K562 (cell line): ENCODE results near the gene CBFA2T3. TPM values are rescaled to one million over a fixed set of nuclear protein-coding genes. Genes with fewer than 3 reads are reported as not detected.

Experiments
- ADNP ChIP-seq: fragments of 200-800 bp; sonication (Bioruptor generic); IDR thresholded peaks from 2 replicates; pipeline ENCODE4 v1.6.1; 2016; ENCODE audit warnings: missing genetic modification characterization, missing compliant biosample characterization
- BCOR ChIP-seq: fragments of 450-650 bp; IDR thresholded peaks from 2 replicates; pipeline ENCODE4 v1.6.1; 2016
- BDP1 ChIP-seq: IDR thresholded peaks from 3 replicates; pipeline ENCODE4 v1.6.1; 2011; ENCODE audit not compliant: insufficient read length, insufficient read depth
- ESRRA ChIP-seq: fragments of 450-650 bp; IDR thresholded peaks from 2 replicates; pipeline ENCODE4 v1.6.1; 2014; ENCODE audit warnings: low read depth, mild to moderate bottlenecking, moderate library complexity, borderline replicate concordance
- KHSRP ChIP-seq: fragments of 450-650 bp; IDR thresholded peaks from 2 replicates; pipeline ENCODE4 v1.6.1; 2017
- MAZ ChIP-seq, 2 experiments: fragments of 450-650 bp in 1 of 2; sonication (generic) in 1 of 2; formaldehyde crosslinking; IDR thresholded peaks in 1 of 2; conservative IDR thresholded peaks in 1 of 2; 2 replicates each; pipeline versions ENCODE4 v1.4.0 to v1.5.0; 2020; ENCODE audit warnings: mild to moderate bottlenecking in 1 of 2, missing genetic modification reagents in 1 of 2
- PHF8 ChIP-seq: fragments of 200-600 bp; sonication (generic); IDR thresholded peaks from 2 replicates; pipeline ENCODE4 v1.6.1; 2012; ENCODE audit warnings: mixed run types, mild to moderate bottlenecking, inconsistent platforms, low read length, moderate library complexity, borderline replicate concordance
- RBBP5 ChIP-seq: fragments of 200-600 bp; sonication (generic); IDR thresholded peaks from 2 replicates; pipeline ENCODE4 v1.6.1; 2012; ENCODE audit warnings: borderline replicate concordance, mild to moderate bottlenecking, low read length, control low read depth, inconsistent platforms; ENCODE audit not compliant: insufficient read depth, poor library complexity, severe bottlenecking
- SMARCC2 ChIP-seq: fragments of 450-650 bp; IDR thresholded peaks from 2 replicates; pipeline ENCODE4 v1.6.1; 2017; ENCODE audit warnings: antibody characterized with exemption, moderate library complexity, mild to moderate bottlenecking, low read depth
- TAF9B ChIP-seq: fragments of 450-650 bp; IDR thresholded peaks from 2 replicates; pipeline ENCODE4 v1.6.1; 2018; ENCODE audit warnings: mild to moderate bottlenecking; ENCODE audit not compliant: partially characterized antibody
- ZFP1 ChIP-seq: fragments of 450-650 bp; formaldehyde crosslinking; IDR thresholded peaks from 2 replicates; pipeline ENCODE4 v1.4.0; 2020; ENCODE audit warnings: mild to moderate bottlenecking, mixed read lengths
- ZNF212 ChIP-seq: fragments of 450-650 bp; formaldehyde crosslinking; IDR thresholded peaks from 2 replicates; pipeline ENCODE4 v1.4.0; 2020; ENCODE audit warnings: mild to moderate bottlenecking
- ZNF263 ChIP-seq: sonication (generic); formaldehyde crosslinking; IDR thresholded peaks from 2 replicates; pipeline ENCODE4 v1.8.0; 2022; ENCODE audit warnings: mild to moderate bottlenecking, missing genetic modification reagents, borderline replicate concordance
- ZNF282 ChIP-seq: sonication (generic); formaldehyde crosslinking; IDR thresholded peaks from 2 replicates; pipeline ENCODE4 v1.8.1; 2023; ENCODE audit warnings: missing genetic modification reagents
- ZNF57 ChIP-seq: fragments of 450-650 bp; formaldehyde crosslinking; IDR thresholded peaks from 2 replicates; pipeline ENCODE4 v1.4.0; 2020; ENCODE audit warnings: mild to moderate bottlenecking, moderate library complexity
- polyA plus RNA-seq, 8 experiments: library from polyadenylated mRNA; depleted of rRNA in 4 of 8; stranded (reverse) in 5 of 8; unstranded in 3 of 8; fragments of >200 nt; fragmentation: Nextera tagmentation in 2 of 8; fragmentation: Illumina TruSeq in 1 of 8; extraction: Ambion mirVana in 2 of 8; extraction: Trizol in 1 of 8; gene quantifications; 2 replicates each; pipeline versions ENCODE4 v1.2.1 to v1.2.3, GENCODE V29; 2011 to 2014; ENCODE audit warnings: inconsistent platforms in 1 of 8, missing spikeins in 1 of 8
- total RNA-seq, 7 experiments: library from RNA; depleted of rRNA in 6 of 7; stranded (reverse); fragments of >200 nt in 6 of 7; fragmentation: Illumina TruSeq in 2 of 7; extraction: Trizol in 2 of 7; gene quantifications; 2 replicates each; pipeline versions ENCODE4 v1.2.1 to v1.2.3, GENCODE V29; 2011 to 2021; ENCODE audit warnings: low replicate concordance in 1 of 7
- TF ChIP-seq, protein P1 (sequence below): fragments of 250-450 bp; sonication (Bioruptor Pico); IDR thresholded peaks from 2 replicates; pipeline ENCODE4 v1.8.0; 2022; ENCODE audit warnings: moderate library complexity, mild to moderate bottlenecking, inconsistent platforms
- TF ChIP-seq, protein P2 (sequence below): fragments of 450-650 bp; IDR thresholded peaks from 2 replicates; pipeline ENCODE4 v1.6.1; 2016
- TF ChIP-seq, protein P3 (sequence below): sonication (generic); formaldehyde crosslinking; IDR thresholded peaks from 2 replicates; pipeline ENCODE4 v1.8.1; 2022; ENCODE audit warnings: missing genetic modification reagents
- TF ChIP-seq, protein P4 (sequence below): fragments of 200-800 bp; sonication (Bioruptor generic); IDR thresholded peaks from 2 replicates; pipeline ENCODE4 v1.6.1; 2016; ENCODE audit warnings: missing genetic modification characterization, missing compliant biosample characterization

CBFA2T3 gene
- total and polyA plus RNA-seq, 9 of the 15 experiments (the other 6 are each of a cell fraction or from before 2014, with no cell fraction given), result 2.3 to 145 (median 6.7) TPM

DNA sequence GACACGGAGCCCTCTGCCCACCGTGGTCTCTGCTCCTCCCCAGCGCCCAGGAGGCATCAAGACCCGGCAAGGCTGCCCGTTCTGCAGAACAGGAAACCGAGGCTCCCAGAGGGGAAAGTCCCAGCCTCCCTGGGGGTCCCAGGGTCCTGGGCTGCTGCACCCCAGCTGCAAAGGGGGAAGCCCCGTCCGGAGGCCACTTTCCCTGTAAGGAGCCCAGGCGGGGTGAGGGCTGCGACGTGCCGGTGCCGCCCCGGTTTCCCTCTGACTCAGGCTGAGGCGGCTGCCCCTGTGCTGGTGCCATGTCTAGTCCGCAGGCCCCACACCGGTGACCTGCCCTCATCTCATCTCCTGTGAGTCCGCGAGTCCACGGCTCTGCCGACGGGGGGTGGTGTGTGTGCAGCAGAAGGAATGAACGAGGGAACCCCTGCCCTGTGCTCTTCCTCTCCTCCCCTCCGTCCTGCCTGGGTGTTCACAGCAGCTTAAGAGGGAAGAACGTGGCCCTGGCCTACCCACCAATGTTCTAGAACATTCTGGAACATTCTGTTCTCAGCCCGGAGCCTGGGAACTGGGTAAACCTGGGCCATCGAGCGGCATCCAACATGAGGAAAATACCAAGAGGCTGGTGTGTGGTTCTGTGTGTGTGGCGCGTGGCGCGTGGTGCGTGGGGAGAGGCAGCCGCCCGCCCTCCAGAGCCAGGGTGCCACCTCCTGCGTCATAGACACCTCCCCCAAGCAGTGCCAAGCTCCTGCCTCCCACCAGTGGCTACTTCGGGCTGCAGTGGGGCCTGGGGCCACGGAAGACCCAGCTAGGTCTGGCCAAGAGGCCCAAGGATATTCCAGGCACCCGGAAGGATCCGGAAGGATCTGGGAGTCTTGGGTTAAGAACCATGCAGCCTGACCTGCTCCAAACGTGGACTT lies 7.0 kb upstream of the CBFA2T3 start (continued):
- no peak for TF ChIP-seq ZNF212 (CRISPR knock-in tag)
- 0 out of 2 replicates have a peak, but pooled peaks have one; percentile 45 for TF ChIP-seq ADNP
- no peak for TF ChIP-seq ZNF263 (CRISPR knock-in tag)
- peak in 1 of 2 experiments; percentile 51; a peak in 1 of 4 replicates for TF ChIP-seq MAZ (CRISPR knock-in tag; conservative IDR thresholded peaks at IDR 0.05 in 1 of 2, IDR thresholded peaks at IDR 0.05 in 1 of 2)
- TF ChIP-seq, protein P1, sequence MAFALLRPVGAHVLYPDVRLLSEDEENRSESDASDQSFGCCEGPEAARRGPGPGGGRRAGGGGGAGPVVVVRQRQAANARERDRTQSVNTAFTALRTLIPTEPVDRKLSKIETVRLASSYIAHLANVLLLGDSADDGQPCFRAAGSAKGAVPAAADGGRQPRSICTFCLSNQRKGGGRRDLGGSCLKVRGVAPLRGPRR (CRISPR knock-in tag), result 0 out of 2 replicates have a peak, but pooled peaks have one; percentile 84
- TF ChIP-seq BDP1, result no peak
- TF ChIP-seq BCOR, result no peak
- TF ChIP-seq ESRRA, result no peak
- 0 out of 2 replicates have a peak, but pooled peaks have one; percentile 40 for TF ChIP-seq ZFP1 (CRISPR knock-in tag)
- TF ChIP-seq TAF9B, result no peak
- TF ChIP-seq, protein P2, sequence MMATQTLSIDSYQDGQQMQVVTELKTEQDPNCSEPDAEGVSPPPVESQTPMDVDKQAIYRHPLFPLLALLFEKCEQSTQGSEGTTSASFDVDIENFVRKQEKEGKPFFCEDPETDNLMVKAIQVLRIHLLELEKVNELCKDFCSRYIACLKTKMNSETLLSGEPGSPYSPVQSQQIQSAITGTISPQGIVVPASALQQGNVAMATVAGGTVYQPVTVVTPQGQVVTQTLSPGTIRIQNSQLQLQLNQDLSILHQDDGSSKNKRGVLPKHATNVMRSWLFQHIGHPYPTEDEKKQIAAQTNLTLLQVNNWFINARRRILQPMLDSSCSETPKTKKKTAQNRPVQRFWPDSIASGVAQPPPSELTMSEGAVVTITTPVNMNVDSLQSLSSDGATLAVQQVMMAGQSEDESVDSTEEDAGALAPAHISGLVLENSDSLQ, result no peak
- TF ChIP-seq, protein P3, sequence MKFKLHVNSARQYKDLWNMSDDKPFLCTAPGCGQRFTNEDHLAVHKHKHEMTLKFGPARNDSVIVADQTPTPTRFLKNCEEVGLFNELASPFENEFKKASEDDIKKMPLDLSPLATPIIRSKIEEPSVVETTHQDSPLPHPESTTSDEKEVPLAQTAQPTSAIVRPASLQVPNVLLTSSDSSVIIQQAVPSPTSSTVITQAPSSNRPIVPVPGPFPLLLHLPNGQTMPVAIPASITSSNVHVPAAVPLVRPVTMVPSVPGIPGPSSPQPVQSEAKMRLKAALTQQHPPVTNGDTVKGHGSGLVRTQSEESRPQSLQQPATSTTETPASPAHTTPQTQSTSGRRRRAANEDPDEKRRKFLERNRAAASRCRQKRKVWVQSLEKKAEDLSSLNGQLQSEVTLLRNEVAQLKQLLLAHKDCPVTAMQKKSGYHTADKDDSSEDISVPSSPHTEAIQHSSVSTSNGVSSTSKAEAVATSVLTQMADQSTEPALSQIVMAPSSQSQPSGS (CRISPR knock-in tag), result no peak
- no peak for TF ChIP-seq ZNF282 (CRISPR knock-in tag)
- no peak for TF ChIP-seq ZNF57
- no peak for TF ChIP-seq RBBP5
- no peak for TF ChIP-seq KHSRP
- TF ChIP-seq, protein P4, sequence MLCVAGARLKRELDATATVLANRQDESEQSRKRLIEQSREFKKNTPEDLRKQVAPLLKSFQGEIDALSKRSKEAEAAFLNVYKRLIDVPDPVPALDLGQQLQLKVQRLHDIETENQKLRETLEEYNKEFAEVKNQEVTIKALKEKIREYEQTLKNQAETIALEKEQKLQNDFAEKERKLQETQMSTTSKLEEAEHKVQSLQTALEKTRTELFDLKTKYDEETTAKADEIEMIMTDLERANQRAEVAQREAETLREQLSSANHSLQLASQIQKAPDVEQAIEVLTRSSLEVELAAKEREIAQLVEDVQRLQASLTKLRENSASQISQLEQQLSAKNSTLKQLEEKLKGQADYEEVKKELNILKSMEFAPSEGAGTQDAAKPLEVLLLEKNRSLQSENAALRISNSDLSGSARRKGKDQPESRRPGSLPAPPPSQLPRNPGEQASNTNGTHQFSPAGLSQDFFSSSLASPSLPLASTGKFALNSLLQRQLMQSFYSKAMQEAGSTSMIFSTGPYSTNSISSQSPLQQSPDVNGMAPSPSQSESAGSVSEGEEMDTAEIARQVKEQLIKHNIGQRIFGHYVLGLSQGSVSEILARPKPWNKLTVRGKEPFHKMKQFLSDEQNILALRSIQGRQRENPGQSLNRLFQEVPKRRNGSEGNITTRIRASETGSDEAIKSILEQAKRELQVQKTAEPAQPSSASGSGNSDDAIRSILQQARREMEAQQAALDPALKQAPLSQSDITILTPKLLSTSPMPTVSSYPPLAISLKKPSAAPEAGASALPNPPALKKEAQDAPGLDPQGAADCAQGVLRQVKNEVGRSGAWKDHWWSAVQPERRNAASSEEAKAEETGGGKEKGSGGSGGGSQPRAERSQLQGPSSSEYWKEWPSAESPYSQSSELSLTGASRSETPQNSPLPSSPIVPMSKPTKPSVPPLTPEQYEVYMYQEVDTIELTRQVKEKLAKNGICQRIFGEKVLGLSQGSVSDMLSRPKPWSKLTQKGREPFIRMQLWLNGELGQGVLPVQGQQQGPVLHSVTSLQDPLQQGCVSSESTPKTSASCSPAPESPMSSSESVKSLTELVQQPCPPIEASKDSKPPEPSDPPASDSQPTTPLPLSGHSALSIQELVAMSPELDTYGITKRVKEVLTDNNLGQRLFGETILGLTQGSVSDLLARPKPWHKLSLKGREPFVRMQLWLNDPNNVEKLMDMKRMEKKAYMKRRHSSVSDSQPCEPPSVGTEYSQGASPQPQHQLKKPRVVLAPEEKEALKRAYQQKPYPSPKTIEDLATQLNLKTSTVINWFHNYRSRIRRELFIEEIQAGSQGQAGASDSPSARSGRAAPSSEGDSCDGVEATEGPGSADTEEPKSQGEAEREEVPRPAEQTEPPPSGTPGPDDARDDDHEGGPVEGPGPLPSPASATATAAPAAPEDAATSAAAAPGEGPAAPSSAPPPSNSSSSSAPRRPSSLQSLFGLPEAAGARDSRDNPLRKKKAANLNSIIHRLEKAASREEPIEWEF (CRISPR knock-in tag), result no peak
- no peak for TF ChIP-seq SMARCC2
- TF ChIP-seq PHF8, result no peak
